Measurements from ENCODE around the gene PMEL.
"Not testable (repeated sequence)": the region's sequence is repeated elsewhere in the genome, so short reads cannot be mapped to it uniquely, and the experiment has no call there.

PMEL gene

DNA sequence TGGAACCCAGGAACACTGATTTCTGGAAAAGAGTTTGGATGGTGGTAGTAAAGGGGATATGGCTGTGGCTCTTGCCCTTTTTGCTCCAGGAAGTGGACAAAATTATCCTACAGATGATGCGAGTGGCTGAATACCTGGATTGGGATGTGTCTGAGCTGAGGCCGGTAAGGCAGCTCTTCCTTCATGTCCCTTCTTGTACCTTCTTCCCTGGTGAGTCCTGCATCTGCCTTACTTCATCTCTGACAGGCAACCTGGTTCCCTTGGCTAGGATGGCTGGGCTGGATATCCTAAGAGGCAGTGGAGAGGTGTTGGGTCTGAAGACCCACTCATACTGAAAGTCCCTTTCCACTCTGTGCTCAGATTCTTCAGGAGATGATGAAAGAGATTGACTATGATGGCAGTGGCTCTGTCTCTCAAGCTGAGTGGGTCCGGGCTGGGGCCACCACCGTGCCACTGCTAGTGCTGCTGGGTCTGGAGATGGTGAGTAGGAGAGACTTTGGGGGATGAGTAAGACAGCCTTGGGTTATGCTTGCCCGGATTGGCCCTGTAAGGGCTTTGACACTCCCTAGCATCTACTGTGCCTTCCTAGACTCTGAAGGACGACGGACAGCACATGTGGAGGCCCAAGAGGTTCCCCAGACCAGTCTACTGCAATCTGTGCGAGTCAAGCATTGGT lies 26.9 kb downstream of the PMEL start:
- DNase-seq = no peak

- DNase-seq = no peak
Measured at GRCh38 chr12:55937981-55938380, 27.9 kb downstream of the PMEL start.

DNA sequence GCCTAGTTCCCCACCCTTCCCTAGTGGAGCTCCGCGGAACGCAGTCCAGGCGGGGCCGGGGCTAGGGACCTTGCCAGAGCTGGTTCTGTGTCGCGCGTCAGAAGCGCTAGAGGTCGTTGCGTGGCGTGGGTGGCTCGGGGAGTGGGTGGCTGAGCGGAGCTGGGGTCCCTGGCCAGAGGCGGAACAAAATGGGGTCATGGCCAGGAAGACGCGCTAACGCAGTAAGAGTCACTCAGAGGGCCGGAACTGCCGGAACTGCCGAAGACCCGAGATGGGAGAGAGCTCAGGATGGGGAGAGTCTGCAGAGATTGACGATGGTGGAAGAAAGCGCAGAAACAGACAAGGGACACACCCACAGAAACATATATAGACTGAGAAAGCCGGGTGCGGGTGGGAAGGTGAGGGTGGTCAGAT lies 30.1 kb downstream of the PMEL start:
- no peak for DNase-seq

- no peak for DNase-seq
Measured at GRCh38 chr12:55934773-55935172, 31.1 kb downstream of the PMEL start.

DNA sequence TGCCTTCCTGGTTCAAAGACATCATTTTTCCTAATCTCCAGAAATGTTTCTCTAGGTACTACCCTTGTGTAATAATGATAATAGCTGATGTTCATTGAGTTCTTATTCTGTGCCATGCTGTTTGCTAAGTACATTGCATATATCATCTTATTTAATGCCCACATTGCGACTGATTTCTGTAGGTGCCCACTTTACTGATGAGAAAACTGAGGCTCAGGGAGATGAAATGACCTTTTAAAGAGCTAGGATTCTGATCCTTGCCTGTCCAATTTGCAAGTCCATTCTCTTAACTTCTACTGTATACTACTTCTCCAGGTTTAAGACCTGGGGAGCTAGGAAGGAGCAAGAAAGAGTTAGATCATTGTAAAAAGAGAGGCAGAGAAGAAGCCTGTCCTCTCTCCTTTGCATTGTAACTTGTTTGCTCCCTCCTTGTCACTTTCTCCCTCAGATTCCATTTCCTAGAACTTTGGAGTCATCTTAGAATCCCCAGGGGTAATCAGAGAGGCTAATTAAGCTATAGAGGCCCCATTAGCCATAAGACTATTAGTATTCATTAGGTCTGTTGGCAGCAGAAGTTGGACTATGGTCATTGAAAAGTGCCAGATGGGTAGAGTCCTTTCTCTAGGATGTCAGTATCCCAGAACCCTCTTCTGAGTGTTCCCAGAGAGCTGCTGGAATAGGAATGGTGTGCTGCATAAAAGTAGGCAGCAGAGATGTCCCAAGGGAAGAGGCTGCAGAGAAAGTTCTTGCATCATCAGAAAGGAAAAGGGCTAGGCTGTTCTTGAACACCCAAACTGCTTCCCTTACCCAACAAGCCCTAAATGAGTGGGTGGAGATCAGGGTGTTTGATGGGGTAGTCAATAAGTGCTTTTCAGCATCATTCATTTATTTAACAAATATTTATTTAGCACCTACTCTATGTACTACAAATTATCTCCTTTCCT lies 31.8 kb downstream of the PMEL start:
- DNase-seq = no peak

DNA sequence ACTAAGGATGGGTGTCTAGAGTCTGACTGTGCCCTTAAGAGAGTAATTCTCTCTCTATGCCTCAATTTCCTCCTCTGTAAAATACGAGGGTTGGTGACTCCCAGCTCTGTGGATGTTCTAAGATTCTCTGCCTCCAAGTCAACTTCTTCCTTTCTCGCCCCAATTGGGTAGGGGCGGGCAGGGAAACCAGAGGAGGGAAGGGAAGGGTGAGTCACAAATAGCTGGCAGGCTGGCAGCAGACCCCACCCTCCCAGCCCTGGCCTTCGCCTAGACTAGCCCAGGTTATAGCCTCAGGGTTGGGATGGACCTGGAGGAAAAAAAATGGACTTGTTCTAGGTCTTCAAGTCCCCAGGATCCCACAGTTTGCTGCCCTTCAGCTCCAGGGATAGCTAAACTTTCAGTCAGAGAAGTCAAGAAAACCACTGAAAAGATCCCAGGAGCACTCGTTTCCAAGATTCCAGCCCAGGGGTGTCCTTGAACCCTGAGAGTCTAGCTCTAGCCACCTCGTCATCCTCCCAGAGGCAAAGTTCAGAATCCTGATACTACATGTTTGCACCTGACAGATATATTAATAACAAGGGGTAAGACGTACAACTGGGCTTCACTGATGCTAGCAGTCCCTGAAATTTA lies 32.6 kb downstream of the PMEL start:
- no peak for DNase-seq

DNA sequence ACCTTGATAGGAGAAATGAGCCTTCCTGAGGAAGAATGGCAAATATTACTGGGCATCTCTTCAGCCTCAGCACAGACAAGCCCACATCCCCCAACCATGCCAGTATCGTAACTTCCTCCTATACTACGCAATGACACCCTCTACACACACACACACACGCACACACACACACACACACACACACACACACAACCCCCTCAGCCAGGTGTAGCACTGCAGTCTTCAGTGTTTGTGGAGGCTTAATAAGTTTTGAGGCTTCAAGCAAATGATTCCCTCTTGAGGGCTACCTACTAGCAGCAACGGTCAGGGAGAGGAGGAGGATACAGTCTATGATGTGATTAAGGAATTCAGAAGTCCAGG lies 33.3 kb downstream of the PMEL start:
- no peak for DNase-seq

- DNase-seq = peak; percentile 58
Measured at GRCh38 chr12:55931780-55932550, 33.9 kb downstream of the PMEL start.

DNA sequence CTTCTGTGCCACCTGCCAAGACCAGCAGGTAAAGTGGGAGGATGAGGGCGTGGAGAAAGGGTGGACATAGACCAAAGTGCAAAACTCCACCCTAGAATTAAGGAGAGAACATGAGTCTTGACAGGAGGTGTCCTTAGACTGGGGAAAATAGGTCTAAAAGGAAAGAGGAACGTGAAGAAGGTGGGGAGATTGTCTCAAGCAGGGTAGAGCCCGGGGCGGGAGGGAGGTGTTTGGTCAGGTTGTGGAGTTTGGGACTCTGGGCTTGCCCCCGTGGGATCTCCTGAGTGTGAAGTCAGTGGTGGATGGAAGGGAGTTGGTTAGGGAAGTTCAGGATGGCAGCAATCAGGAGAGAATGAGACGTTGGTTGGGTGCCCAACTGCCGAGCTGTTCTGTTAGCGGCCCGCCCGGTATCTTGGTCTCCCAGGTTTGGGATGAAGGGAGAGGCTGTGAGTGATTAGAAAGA lies 34.5 kb downstream of the PMEL start:
- DNase-seq = no peak

- peak; percentile 70 for DNase-seq
Measured at GRCh38 chr12:55930771-55931316, 35.0 kb downstream of the PMEL start, which contains the start of gene DGKA. DGKA (plus strand) TSS chr12:55931162; CDS start chr12:55936504, 5,342 bp downstream.

GRCh38 chr12:55929306-55929791 lies 36.5 kb downstream of the PMEL start:
- no peak for DNase-seq

DNA sequence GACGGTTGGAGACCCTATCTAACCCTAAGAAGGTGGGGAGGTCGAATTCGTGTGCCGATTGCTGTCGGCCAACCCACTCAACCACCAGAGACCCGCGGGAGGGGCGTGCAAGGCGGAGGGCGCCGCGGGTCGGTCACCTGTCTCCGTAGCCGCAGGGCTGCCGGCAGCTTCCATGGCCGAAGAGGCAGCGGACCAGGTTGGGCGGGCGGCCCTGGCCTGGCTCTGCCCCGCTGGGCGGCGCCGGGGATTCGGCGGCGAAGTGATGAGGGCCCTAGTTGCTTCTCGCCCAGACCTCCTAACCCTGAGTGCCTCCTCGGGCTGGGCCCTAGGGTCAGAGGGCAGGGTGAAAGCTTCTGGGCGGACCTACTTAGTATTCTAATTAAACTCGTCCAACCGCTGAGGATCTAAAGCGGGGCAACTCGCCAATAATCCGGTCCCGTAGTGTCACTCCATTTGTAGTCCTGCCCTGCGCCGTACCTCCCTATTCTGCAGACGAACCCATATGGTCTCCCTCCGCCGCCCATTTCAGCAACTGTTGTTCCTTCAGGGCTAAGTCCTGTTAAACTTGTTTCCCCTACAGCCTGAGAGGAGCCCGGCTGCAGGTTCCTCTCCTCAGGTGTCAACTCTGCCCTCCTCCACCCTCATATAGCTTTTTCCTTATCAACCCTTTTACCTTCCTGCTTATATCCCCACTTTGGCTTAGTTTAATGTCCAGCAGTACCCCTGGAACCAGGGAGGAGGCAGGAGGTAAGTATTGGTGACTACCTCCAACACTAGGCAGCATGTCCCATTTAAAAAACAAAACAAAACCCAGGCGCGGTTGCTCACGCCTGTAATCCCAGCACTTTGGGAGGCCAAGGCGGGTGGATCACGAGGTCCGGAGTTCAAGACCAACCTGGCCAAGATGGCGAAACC lies 38.0 kb downstream of the PMEL start, which contains the start of gene PYM1:
Gene PYM1, minus strand, starts transcription at position 307 of the 915 bp plus-strand sequence. Its CDS starts 133 bp downstream, at position 174.
- DNase-seq = peak; percentile 74

DNA sequence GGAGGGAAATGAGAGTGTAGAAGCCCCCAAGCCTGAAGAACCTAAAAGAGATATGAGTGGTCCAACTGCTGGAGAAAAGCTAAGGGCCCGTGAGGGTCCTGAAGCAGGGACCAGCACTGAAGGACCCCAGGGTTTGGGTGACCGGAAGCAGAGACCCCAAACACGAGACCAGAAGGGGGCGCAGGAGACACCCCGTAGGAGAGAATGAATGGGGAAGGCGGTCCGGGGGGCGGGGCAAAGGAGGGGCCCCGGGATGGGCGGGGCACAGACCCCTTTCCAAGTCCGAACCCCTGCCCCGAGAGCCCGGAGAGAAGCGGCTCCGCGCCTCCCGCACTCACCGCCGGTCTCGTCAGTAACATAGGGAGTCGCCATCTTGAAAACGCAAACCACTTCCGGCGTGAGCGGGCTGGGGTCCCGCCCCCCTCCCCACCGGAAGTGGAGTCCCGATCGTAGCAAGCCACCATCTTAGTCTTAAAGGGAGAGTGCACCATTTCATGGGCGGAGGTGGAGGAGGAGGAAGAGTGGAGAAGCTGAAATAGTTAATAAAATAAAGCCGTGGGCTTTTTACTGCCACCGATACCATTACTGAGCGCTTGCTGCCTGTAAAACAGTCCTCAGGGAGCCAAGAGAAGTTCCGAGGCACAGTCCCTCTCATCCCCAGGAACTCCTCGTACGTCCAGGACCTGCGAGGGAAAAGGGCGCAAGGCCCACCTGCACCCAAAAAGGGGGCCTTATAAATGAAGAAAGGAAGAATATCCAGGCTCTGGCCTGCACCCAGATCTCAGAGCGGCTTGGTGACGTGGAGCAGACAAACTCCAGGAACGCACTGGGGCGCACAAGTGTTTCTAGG lies 38.9 kb downstream of the PMEL start:
- DNase-seq = peak; percentile 93

- DNase-seq = no peak
Measured at GRCh38 chr12:55925870-55926737, 39.7 kb downstream of the PMEL start.

- no peak for DNase-seq
Measured at GRCh38 chr12:55925371-55925770, 40.5 kb downstream of the PMEL start.

DNA sequence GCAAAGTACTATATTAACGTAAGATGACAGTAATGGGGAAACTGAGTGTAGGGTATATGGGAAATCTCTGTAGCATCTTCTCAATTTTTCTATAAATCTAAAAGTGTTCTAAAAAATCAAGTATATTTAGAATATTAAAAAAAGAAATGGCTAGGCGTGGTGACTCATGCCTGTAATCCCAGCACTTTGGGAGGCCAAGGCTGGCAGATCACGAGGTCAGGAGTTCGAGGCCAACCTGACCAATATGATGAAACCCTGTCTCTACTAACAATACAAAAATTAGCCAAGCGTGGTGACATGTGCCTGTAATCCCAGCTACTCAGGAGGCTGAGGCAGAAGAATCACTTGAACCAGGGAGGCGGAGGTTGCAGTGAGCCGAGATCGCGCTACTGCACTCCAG lies 42.2 kb downstream of the PMEL start:
- not testable (repeated sequence) for DNase-seq

GRCh38 chr12:55922126-55922525 lies 43.7 kb downstream of the PMEL start:
- DNase-seq = no peak

- not testable (repeated sequence) for DNase-seq
Measured at GRCh38 chr12:55919032-55919431, 46.8 kb downstream of the PMEL start.

GRCh38 chr12:55915482-55915859 lies 50.4 kb downstream of the PMEL start:
- no peak for DNase-seq
